Measurements from ENCODE around the gene HEPHL1.
A peak's percentile ranks its signal among the peaks of the same experiment; 100 is the strongest.

The HEPHL1 gene

DNA sequence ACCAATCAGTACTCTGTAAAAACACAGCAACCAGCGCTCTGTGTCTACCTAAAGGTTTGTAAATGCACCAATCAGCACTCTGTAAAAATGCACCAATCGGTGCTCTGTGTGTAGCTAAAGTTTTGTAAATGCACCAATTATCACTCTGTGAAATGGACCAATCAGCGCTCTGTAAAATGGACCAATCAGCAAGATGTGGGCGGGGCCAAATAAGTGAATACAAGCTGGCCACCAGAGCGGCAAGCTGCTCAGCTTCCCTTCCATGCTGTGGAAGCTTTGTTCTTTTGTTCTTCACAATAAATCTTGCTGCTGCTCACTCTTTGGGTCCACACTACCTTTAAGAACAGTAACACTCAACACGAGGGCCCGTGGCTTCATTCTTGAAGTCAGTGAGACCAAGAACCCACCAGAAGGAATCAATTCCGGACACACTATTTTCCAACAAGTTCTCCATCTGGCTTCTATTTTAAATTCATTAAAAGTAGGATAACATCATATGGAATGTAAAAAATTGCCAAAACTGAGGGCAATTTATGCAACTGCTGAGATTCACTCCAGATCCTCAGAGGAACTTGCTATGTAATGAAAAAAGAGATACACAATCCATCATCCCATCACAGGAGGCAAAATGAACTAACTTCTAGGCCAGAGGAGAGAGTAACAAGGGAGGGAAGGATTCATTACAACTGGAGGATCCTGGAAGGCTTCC is 104.4 kb downstream of the HEPHL1 start:
- Mint-ChIP-seq H3K36me3 (ENCODE audit: low read depth) (peaks cover 5% of the 10 kb centered on the region), H3K9me3 (peaks cover 4% of the 10 kb centered on the region), H3K27ac (no peak overlapping the region), H3K4me1 (ENCODE audit: low read depth) (peaks cover 17% of the 10 kb centered on the region), H3K4me3 (no peak overlapping the region), H3K27me3 (no peaks in the 10 kb centered on the region)
- no peak for DNase-seq

DNA sequence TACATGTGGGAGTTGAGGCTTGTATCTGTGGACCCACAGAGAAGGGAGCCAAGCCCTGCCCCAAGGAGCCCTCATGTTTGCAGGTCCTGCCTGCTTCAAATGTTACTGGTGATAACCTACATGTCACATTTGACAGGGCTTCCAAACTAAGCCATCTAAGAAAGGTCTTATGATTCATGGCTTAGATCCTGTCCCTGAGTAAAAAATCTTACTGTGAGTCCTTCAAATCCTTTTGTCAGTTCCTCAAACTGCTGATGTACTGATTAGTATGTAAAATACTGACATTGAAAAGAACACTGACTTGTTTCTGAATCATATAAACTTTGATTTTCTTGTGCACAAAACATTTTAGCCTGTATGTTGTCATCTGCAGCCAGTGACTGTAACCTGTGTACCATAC is 106.5 kb downstream of the HEPHL1 start:
- H3K9me3 Mint-ChIP-seq, result peaks cover 4% of the 10 kb centered on the region
- no peak for DNase-seq
- peak overlapping the region; percentile 96 for H3K27ac Mint-ChIP-seq
- H3K4me1 Mint-ChIP-seq (ENCODE audit: low read depth), result peaks cover 17% of the 10 kb centered on the region
- no peak overlapping the region for H3K4me3 Mint-ChIP-seq
- peaks cover 5% of the 10 kb centered on the region for H3K36me3 Mint-ChIP-seq (ENCODE audit: low read depth)
- H3K27me3 Mint-ChIP-seq, result no peaks in the 10 kb centered on the region

GRCh38 chr11:94128291-94128745 is 107.2 kb downstream of the HEPHL1 start:
- no peak overlapping the region for H3K4me3 Mint-ChIP-seq
- no peaks in the 10 kb centered on the region for H3K27me3 Mint-ChIP-seq
- H3K36me3 Mint-ChIP-seq (ENCODE audit: low read depth), result peaks cover 5% of the 10 kb centered on the region
- H3K27ac Mint-ChIP-seq, result peak overlapping the region; percentile 96
- DNase-seq, result no peak
- peaks cover 4% of the 10 kb centered on the region for H3K9me3 Mint-ChIP-seq
- H3K4me1 Mint-ChIP-seq (ENCODE audit: low read depth), result peaks cover 23% of the 10 kb centered on the region

DNA sequence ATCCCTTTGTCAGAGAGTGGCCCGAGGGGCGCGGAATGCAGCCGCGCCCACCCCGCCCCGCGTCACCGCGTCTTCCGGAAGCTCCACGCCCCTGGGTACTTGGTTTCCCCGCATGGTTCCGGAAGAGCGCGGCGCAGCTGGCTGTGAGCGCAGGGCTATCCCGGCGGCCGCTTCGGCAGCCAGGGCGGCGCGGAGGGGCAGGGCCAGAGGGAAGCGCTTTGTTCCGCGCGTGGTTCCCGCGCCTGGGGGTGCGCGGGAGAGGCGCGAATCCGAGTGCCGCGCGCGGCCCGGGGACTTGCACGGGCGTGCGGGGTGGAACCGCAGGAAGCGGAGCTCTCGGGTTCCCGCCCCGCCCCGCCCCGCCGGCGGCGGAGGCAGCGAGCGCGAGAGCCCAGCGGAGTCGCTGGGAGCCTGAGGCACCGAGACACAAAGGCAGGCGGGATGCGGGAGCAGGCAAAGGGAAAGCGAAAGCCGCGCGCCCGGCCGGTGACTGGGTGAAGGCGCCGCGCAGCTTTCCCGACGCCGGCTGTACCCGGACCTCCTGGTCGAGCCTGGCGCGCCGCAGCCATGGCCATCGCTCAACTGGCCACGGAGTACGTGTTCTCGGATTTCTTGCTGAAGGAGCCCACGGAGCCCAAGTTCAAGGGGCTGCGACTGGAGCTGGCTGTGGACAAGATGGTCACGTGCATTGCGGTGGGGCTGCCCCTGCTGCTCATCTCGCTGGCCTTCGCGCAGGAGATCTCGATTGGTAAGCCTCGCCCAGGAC is 107.8 kb downstream of the HEPHL1 start, which contains the start of gene PANX1:
TSS of gene PANX1 (plus strand) at position 96 of the 766 bp plus-strand sequence. CDS start at position 568, 472 bp downstream.
- Mint-ChIP-seq H3K27me3 (no peaks in the 10 kb centered on the region), H3K36me3 (ENCODE audit: low read depth) (peaks cover 5% of the 10 kb centered on the region), H3K4me3 (no peak within 1 kb of the TSS), H3K27ac (peak within 1 kb of the TSS; percentile 96), H3K4me1 (ENCODE audit: low read depth) (peaks cover 29% of the 10 kb centered on the region), H3K9me3 (peaks cover 4% of the 10 kb centered on the region)
- DNase-seq, result peak; percentile 85

- no peaks in the 10 kb centered on the region for H3K27me3 Mint-ChIP-seq
- no peak for DNase-seq
- no peak overlapping the region for H3K27ac Mint-ChIP-seq
- no peak overlapping the region for H3K4me3 Mint-ChIP-seq
- H3K9me3 Mint-ChIP-seq, result peaks cover 4% of the 10 kb centered on the region
- peaks cover 5% of the 10 kb centered on the region for H3K36me3 Mint-ChIP-seq (ENCODE audit: low read depth)
- H3K4me1 Mint-ChIP-seq (ENCODE audit: low read depth), result peaks cover 36% of the 10 kb centered on the region
Observed at GRCh38 chr11:94129512-94130297, 108.6 kb downstream of the HEPHL1 start.

- no peak overlapping the region for H3K4me3 Mint-ChIP-seq
- H3K27ac Mint-ChIP-seq, result no peak overlapping the region
- H3K36me3 Mint-ChIP-seq (ENCODE audit: low read depth), result peaks cover 5% of the 10 kb centered on the region
- H3K9me3 Mint-ChIP-seq, result no peaks in the 10 kb centered on the region
- H3K4me1 Mint-ChIP-seq (ENCODE audit: low read depth), result peaks cover 43% of the 10 kb centered on the region
- DNase-seq, result no peak
- H3K27me3 Mint-ChIP-seq, result no peaks in the 10 kb centered on the region
Observed at GRCh38 chr11:94130298-94131046, 109.3 kb downstream of the HEPHL1 start.

- Mint-ChIP-seq H3K27ac (no peak overlapping the region), H3K4me3 (no peak overlapping the region), H3K4me1 (ENCODE audit: low read depth) (peaks cover 51% of the 10 kb centered on the region), H3K9me3 (no peaks in the 10 kb centered on the region), H3K36me3 (ENCODE audit: low read depth) (peaks cover 11% of the 10 kb centered on the region), H3K27me3 (no peaks in the 10 kb centered on the region)
- DNase-seq, result no peak
Observed at GRCh38 chr11:94131047-94131717, 110.0 kb downstream of the HEPHL1 start.

GRCh38 chr11:94131718-94132115 is 110.6 kb downstream of the HEPHL1 start:
- no peak overlapping the region for H3K4me3 Mint-ChIP-seq
- no peak overlapping the region for H3K27ac Mint-ChIP-seq
- H3K27me3 Mint-ChIP-seq, result no peaks in the 10 kb centered on the region
- H3K4me1 Mint-ChIP-seq (ENCODE audit: low read depth), result peaks cover 54% of the 10 kb centered on the region
- no peaks in the 10 kb centered on the region for H3K9me3 Mint-ChIP-seq
- no peak for DNase-seq
- H3K36me3 Mint-ChIP-seq (ENCODE audit: low read depth), result peaks cover 14% of the 10 kb centered on the region

GRCh38 chr11:94132152-94132558 is 111.0 kb downstream of the HEPHL1 start:
- Mint-ChIP-seq H3K4me3 (no peak overlapping the region), H3K9me3 (no peaks in the 10 kb centered on the region), H3K27me3 (no peaks in the 10 kb centered on the region), H3K27ac (no peak overlapping the region), H3K4me1 (ENCODE audit: low read depth) (peaks cover 55% of the 10 kb centered on the region), H3K36me3 (ENCODE audit: low read depth) (peaks cover 15% of the 10 kb centered on the region)
- no peak for DNase-seq

DNA sequence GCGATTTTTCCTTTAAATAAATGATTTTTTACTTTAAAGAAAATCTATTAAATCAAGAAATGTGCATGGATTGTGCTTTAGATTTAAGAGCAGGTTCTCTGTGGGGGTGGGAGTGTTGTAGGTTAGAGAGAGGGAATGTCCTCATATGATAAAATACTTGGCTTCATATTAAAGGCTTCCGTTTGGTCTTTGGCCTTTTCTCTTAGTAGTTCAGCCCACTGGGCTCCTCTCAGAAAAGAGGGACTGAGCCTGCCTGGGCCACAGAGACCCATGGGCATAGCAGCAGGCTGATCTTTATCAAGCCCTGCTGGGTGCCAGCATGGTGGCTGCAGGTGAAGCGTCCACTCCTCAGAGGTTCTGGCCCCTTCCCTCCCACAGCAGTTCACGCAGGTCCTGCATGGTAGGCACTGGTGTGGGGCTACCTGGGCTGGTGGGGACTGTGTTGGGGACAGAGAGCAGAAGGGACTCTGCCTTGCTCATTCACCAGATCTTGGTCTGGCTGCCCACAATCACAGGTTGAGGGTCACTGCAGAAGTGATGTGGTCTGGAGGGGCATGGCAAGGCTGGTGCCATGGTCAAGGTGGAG is 111.8 kb downstream of the HEPHL1 start:
- Mint-ChIP-seq H3K36me3 (ENCODE audit: low read depth) (peaks cover 15% of the 10 kb centered on the region), H3K4me3 (no peak overlapping the region), H3K9me3 (no peaks in the 10 kb centered on the region), H3K27ac (no peak overlapping the region), H3K4me1 (ENCODE audit: low read depth) (peaks cover 50% of the 10 kb centered on the region), H3K27me3 (no peaks in the 10 kb centered on the region)
- no peak for DNase-seq

DNA sequence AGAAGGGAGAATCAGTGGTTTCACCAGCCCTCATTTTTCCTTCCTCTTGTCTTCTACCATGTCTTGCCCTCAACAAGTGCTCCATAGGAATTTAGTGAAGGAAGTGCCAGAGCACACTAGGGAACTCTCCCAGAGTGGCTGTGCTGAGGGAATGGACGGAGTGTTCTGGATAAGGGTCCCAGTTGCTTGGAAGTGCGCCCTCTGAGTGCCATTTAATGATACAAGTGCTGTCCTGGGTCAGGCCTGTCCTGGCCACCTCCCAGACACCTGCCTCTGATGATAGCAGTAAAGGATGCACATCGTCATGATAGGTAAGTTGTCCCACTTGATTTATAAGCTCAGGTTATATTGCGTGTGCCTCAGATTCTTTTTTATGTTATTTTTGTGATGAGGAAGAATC is 112.6 kb downstream of the HEPHL1 start:
- H3K4me3 Mint-ChIP-seq, result no peak overlapping the region
- H3K36me3 Mint-ChIP-seq (ENCODE audit: low read depth), result peaks cover 13% of the 10 kb centered on the region
- peak overlapping the region; percentile 29 for H3K27ac Mint-ChIP-seq
- DNase-seq, result no peak
- H3K27me3 Mint-ChIP-seq, result no peaks in the 10 kb centered on the region
- no peaks in the 10 kb centered on the region for H3K9me3 Mint-ChIP-seq
- H3K4me1 Mint-ChIP-seq (ENCODE audit: low read depth), result peaks cover 53% of the 10 kb centered on the region

DNA sequence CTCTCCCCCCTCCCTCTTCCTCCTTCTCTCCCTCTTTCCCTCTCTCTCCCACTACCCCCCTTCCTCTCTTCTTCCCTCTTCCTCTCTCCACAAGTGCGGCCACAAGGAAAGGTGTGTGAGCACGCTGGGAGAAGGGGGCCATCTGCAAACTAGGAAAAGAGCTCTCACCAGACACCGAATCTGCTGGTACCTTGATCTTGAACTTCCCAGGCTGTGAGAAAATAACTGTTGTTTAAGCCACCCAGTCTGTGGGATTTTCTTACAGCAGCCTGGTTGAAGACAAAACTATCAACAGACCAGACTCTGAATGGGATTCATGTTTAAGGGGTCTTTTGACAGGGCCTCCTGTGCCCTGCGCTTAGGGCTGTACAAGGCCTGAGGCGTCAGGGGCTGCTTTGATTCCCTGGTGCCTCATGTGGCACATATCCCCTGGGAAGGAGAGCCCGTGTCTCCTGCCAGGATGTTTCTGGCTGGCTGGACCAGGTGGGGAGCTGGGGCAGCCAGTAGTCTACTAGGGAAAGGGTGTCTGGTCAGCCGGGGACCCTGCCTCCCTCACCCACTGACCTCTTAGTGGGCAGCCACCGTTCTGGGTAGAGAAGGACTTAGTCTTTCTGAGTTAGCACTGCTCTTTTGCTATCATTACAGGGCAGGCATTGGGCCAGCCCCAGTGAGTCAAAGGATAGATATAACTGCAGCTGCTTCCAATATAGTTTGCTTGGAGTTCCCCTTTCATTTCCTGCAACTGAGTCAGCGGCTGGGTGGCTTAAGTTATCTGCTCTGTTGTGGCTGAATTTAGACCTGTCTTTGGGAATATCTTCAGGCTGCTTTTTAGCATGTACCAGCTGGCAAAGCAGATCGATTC is 113.7 kb downstream of the HEPHL1 start:
- H3K4me3 Mint-ChIP-seq, result peak overlapping the region; percentile 50
- peak overlapping the region; percentile 84 for H3K27ac Mint-ChIP-seq
- peak; percentile 46 for DNase-seq
- peaks cover 13% of the 10 kb centered on the region for H3K36me3 Mint-ChIP-seq (ENCODE audit: low read depth)
- peaks cover 59% of the 10 kb centered on the region for H3K4me1 Mint-ChIP-seq (ENCODE audit: low read depth)
- H3K27me3 Mint-ChIP-seq, result no peaks in the 10 kb centered on the region
- no peaks in the 10 kb centered on the region for H3K9me3 Mint-ChIP-seq
